Upper lobe of left lung (tissue), 4 donors: ENCODE measurements around the gene CCDC197.

Experiments used
- CTCF ChIP-seq, 6 experiments: fragments of 450-650 bp in 4 of 6; fragments of 200-600 bp in 2 of 6; sonication (generic) in 2 of 6; IDR thresholded peaks; one replicate each; pipeline ENCODE4 v1.5.1; 2016 to 2019; ENCODE audit warnings: antibody characterized with exemption in 6 of 6
- POLR2A ChIP-seq, 4 donors: fragments of 450-650 bp; IDR thresholded peaks; one replicate each; pipeline ENCODE4 v1.5.1; 2016 to 2017; ENCODE audit warnings: antibody characterized with exemption in 4 of 4, mild to moderate bottlenecking in 2 of 4

DNA sequence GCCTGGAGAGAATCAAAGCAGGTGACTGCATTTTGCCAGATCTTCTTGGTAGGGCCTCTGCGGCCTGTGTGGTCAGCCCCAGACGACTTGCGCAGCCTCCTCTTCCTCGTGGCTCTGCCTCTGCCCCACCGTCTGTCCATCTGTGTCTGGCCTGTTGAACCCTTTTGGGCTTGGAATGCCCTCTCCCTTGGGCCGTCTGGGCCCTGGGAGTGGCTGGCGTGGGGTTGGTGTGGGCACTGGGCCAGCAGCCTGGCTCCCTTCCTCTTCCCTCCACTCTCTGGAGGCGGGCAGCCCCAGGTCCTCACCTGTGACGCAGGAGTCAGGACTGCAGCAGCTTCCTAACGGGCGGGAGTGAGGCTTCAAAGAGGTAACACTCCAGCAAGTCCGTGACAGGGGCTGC is 9.7 kb upstream of the CCDC197 start:
- TF ChIP-seq CTCF (IDR thresholded peaks at IDR 0.05) (no peak), POLR2A (IDR thresholded peaks at IDR 0.05) (no peak)
